CD1c-positive myeloid dendritic cell (primary cell): ENCODE results near the gene NLK.
"Not testable (repeated sequence)": the region's sequence is repeated elsewhere in the genome, so short reads cannot be mapped to it uniquely, and the experiment has no call there.

Experiments used
- DNase-seq: peaks from one replicate; pipeline ENCODE4 v3.0.0-alpha.2; 2016; ENCODE audit errors: extremely low spot score

Gene NLK

DNA sequence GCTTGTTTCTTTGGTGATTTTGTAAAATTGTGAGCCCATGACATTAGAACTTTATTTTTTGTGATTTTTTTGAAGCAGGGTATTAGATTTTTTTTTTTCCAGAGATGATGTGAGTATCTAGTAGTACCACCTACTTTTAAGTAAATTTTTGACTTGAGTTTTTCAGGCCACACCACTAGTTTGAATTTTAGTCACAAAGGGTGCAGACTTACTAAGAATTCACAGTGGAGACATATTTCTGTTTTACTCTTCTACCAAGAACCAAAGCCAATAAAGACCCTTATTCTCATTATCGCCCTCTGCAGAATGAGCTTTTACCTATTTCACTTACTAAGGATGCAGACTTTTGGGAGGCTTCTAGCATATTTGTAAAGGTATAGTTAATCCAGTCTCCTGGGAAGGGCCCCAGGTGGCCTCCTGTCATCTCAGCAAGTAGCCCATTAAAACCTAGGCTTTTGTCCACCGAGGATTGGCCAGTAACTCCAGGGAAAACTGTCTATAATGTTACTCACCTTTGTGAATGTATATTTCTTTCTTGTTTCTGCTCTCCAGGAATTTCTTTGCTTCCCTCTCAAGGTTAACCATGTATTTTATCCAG lies 30.6 kb downstream of the NLK start:
- no peak for DNase-seq

GRCh38 chr17:28074010-28074409 lies 31.5 kb downstream of the NLK start:
- no peak for DNase-seq

- DNase-seq: no peak
These were observed 33.7 kb downstream of the NLK start for GRCh38 chr17:28076144-28076543.

DNA sequence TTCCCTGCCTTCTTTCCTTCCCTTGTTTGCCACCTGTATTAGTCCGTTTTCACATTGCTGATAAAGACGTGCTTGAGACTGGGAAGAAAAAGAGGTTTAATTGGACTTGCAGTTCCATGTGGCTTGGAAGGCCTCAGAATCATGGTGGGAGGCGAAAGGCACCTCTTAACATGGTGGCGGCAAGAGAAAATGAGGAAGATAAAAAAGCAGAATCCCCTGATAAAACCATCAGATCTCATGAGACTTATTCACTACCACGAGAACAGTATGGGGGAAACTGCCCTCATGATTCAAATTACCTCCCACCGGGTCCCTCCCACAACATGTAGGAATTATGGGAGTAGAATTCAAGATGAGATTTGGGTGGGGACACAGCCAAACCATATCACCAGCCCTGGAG lies 34.7 kb downstream of the NLK start:
- not testable (repeated sequence) for DNase-seq

- peak; percentile 48 for DNase-seq
These were observed 36.1 kb downstream of the NLK start for GRCh38 chr17:28078341-28079229.

GRCh38 chr17:28081467-28081866 lies 39.0 kb downstream of the NLK start:
- no peak for DNase-seq

GRCh38 chr17:28085766-28086165 lies 43.3 kb downstream of the NLK start:
- no peak for DNase-seq

- DNase-seq: no peak
These were observed 44.0 kb downstream of the NLK start for GRCh38 chr17:28086519-28086918.

DNA sequence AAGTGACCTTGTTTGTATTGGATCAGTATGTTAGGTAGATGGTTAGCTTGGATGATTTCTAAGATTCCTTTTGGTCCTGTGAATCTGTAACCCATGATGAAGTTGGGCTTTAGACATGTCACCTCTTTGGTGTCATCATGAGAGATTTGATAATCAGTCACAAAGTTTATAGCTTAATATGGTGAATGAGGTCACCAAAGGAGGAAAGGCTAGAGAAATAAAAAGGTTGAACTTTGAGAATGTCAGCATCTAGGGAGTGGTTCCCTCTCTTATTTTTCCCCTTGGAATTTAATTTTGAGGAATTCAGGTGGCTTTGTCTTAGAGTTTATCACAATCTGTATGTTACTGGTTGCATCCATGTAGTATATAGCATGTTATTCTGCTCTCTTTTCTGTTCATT lies 45.3 kb downstream of the NLK start:
- no peak for DNase-seq

DNA sequence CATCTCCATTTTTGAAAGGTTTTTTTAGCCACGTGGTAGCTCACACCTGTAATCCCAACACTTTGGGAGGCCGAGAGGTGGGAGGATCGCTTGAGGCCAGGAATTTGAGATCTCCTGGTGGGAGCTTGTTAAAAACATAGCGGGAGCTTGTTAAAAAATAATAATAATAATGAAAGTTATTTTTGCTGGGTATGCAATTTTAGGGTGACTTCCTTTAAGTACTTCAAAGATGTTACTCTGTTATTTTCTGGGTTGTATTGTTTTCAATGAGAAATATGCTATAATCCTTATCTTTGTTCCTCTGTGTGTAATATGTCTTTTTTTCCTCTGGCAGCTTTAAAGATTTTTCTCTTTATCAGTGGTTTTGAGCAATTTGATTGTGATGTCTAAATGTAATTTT lies 48.1 kb downstream of the NLK start:
- no peak for DNase-seq

DNA sequence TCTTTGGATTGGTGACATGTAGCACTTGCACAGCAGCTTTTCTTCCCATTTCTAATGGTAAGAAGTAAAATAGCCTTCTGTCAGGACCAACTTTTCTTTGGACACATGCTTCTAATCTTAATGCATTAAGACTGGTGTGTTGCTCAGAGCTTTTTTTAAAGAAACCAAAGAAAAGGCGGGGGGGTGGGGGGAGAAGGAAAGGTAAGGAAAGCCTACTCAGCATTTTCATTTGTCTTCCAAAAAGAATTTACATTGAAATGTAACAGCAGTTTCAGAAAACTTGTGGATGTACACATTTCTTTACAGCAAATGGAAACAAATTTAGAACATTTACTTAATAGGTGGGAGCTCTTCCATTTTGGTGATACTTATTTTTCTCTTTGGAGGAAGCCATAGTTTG lies 49.6 kb downstream of the NLK start:
- DNase-seq: no peak

GRCh38 chr17:28093999-28094716 lies 51.7 kb downstream of the NLK start:
- no peak for DNase-seq

DNA sequence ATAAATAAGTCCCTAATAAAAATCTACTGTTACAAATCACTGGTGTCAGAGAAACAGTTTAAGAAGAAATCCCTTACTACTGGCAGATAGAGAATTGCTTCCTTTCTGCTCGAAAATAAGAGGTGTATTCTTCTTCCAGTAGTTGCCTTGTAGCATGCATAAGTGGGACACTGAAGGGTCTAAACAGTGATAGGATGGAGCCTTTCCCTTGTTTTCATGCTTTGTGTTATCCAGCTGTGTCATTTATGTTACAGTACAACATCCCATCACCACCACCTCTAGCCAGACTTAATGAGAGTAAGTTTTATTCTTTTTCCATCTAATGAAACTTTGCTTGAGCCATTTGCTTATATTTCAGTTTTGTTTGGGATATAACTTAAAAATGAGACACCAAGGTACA lies 54.3 kb downstream of the NLK start:
- no peak for DNase-seq

GRCh38 chr17:28097254-28097653 lies 54.8 kb downstream of the NLK start:
- no peak for DNase-seq

GRCh38 chr17:28097901-28098300 lies 55.4 kb downstream of the NLK start:
- peak; percentile 47 for DNase-seq

DNA sequence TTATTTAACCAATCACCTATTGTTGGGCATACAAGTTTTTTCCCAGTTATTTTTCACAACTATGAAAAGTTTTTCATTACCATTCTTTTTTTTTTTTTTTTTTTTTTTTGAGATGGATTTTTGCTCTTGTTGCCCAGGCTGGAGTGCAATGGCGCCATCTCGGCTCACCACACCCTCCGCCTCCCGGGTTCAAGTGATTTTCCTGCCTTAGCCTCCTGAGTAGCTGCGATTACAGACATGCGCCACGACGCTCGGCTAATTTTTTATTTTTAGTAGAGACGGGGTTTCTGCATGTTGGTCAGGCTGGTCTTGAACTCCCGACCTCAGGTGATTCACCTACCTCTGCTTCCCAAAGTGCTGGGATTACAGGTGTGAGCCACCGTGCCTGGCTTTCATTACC lies 56.1 kb downstream of the NLK start:
- not testable (repeated sequence) for DNase-seq

DNA sequence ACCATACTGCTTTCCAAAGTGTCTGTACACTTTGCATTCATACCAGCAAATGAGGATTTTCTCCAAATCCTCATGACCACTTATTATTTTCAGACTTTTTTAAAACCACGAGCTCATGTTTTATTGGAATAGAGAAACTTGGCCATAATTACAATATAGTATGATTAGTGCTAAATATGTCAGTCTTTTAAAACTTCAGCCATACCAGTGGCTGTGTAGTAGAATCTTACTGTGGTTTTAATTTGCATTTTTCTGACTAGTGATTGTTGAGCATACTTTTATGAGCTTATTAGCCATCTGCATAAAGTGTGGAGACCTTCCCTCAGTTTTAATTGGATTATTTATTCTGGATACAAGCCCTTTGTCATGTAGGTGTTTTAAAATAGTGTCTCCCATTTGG lies 57.8 kb downstream of the NLK start:
- no peak for DNase-seq

DNA sequence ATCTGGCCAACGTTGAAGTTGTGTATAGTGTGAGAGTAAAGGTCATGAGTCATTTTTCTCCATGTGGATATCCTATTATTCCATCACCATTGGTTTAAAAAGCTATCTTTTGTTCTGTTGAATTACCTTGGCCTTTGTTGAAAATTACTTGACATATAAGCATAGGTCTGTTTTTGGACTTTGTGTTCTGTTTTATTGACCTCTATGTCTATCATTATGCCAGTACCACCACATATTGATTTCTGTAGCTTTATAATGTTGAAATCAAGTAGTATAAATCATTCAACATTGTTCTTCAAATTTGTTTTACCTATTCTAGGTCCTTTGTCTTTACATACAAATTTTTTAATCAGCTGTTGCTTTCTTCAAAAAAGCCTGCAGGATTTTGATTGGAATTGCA lies 58.5 kb downstream of the NLK start:
- DNase-seq: no peak

DNA sequence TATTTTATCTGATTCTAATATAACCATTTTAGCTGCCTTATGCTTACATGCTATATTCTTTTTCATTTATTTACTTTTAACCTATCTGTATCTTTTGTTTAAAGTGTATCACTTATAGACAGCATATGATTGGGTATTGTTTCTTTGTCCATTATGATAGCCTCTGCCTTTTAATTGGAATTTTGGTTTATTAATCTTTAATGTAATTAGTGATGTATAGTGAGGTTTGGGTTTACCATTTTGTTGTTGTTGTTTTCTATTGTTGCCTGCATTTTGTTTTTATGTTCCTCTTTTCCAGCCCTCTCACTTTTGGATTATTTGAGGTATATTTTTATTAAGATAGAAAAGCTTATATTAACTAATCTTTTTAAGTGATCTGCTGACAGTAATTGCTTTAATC lies 59.4 kb downstream of the NLK start:
- no peak for DNase-seq

DNA sequence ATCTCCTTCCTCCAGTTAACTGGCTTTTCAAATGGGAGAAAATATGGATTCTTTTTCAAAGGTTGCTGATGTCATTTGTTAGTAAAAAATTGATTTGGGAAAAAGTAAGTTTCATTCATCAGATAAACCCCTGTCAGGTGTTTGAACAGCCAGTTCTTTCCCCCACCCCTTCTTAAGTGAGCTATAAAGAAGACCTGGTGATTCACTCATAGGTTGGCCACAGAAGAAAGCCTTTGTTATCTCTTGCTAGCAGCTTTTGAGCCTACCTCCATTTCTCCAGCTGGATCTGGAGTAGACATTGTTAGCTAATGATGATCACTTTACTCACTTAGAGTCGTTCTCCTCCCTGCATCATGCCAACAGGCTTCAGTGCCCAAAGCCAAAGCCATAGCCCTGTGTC lies 63.0 kb downstream of the NLK start:
- DNase-seq: no peak

DNA sequence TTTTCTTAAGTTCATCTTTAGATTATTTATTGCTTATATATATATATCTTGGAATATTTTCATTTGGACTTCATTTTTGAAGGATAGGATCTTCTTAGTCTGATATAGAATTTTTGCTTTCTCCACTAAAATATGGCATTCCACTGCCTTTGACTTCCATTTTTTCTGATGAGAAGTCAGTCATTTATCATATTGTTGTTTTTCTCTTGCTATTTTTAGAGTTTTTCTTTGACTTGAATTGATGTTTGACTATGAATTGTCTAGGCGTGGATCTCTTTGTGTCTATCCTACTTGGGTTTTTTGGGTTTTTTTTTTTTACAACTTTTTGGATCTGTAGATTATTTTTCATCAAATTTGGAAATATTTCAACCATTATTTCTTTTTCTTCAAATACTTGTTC lies 67.7 kb downstream of the NLK start:
- DNase-seq: no peak

GRCh38 chr17:28112181-28112580 lies 69.7 kb downstream of the NLK start:
- no peak for DNase-seq

- no peak for DNase-seq
These were observed 70.1 kb downstream of the NLK start for GRCh38 chr17:28112606-28113005.
